HepG2 (cell line): Measurements from ENCODE around the gene ZFAND2B. TPM values are rescaled to one million over a fixed set of nuclear protein-coding genes. Genes with fewer than 3 reads are reported as not detected.

Source experiments
- ATF7-NPFF ChIP-seq: sonication (generic); formaldehyde crosslinking; IDR thresholded peaks from 2 replicates; pipeline ENCODE4 v1.8.1; 2023; ENCODE audit warnings: mild to moderate bottlenecking, low read depth, missing genetic modification reagents, moderate library complexity
- NFATC3 ChIP-seq: sonication (generic); formaldehyde crosslinking; IDR thresholded peaks from 2 replicates; pipeline ENCODE4 v1.5.1; 2020; ENCODE audit warnings: mild to moderate bottlenecking, missing genetic modification reagents
- PHF8 ChIP-seq: sonication (generic); formaldehyde crosslinking; IDR thresholded peaks from 2 replicates; pipeline ENCODE4 v1.5.0; 2020; ENCODE audit warnings: missing genetic modification reagents
- RBM39 ChIP-seq: fragments of 200-400 bp; formaldehyde crosslinking; IDR thresholded peaks from one replicate; pipeline ENCODE4 v1.6.1; 2018; ENCODE audit warnings: antibody characterized with exemption, mild to moderate bottlenecking, low read depth, low read length; ENCODE audit not compliant: poor library complexity, severe bottlenecking
- REL ChIP-seq: sonication (generic); formaldehyde crosslinking; conservative IDR thresholded peaks from 2 replicates; pipeline ENCODE4 v1.8.0; 2022; ENCODE audit warnings: mild to moderate bottlenecking, missing genetic modification reagents, moderate library complexity
- SMC3 ChIP-seq: IDR thresholded peaks from 2 replicates; pipeline ENCODE4 v1.6.1; 2011; ENCODE audit warnings: low read length, improper control_type of control experiment
- SOX6 ChIP-seq, 2 experiments: fragments of 450-650 bp in 1 of 2; sonication (generic) in 1 of 2; formaldehyde crosslinking in 1 of 2; IDR thresholded peaks; 2 replicates each; pipeline versions ENCODE4 v1.4.0 to v1.6.1; 2017 to 2020; ENCODE audit warnings: antibody characterized with exemption in 1 of 2, mild to moderate bottlenecking in 1 of 2, missing genetic modification reagents in 1 of 2
- SP4 ChIP-seq: sonication (generic); formaldehyde crosslinking; IDR thresholded peaks from 2 replicates; pipeline ENCODE4 v1.8.1; 2023; ENCODE audit warnings: mild to moderate bottlenecking, missing genetic modification reagents
- THAP11 ChIP-seq: IDR thresholded peaks from 2 replicates; pipeline ENCODE4 v1.6.1; 2016; ENCODE audit warnings: missing biosample characterization, missing genetic modification reagents
- ZFP41 ChIP-seq: sonication (generic); formaldehyde crosslinking; IDR thresholded peaks from 2 replicates; pipeline ENCODE4 v1.4.0; 2020; ENCODE audit warnings: mild to moderate bottlenecking, missing genetic modification reagents, borderline replicate concordance
- ZNF24 ChIP-seq: fragments of 450-650 bp; IDR thresholded peaks from 2 replicates; pipeline ENCODE4 v1.6.1; 2017; ENCODE audit warnings: antibody characterized with exemption, mild to moderate bottlenecking
- ZNF432 ChIP-seq: sonication (generic); formaldehyde crosslinking; IDR thresholded peaks from 2 replicates; pipeline ENCODE4 v1.5.0; 2020; ENCODE audit warnings: missing genetic modification reagents, mild to moderate bottlenecking, borderline replicate concordance
- ZNF510 ChIP-seq: sonication (generic); formaldehyde crosslinking; IDR thresholded peaks from 2 replicates; pipeline ENCODE4 v1.4.0; 2020; ENCODE audit warnings: low read depth, mild to moderate bottlenecking, missing genetic modification reagents
- ZNF543 ChIP-seq: sonication (generic); formaldehyde crosslinking; IDR thresholded peaks from 2 replicates; pipeline ENCODE4 v1.4.0; 2020; ENCODE audit warnings: mild to moderate bottlenecking, missing genetic modification reagents
- ZNF589 ChIP-seq: sonication (generic); formaldehyde crosslinking; conservative IDR thresholded peaks from 2 replicates; pipeline ENCODE4 v1.8.0; 2022; ENCODE audit warnings: mild to moderate bottlenecking, moderate library complexity, missing genetic modification reagents
- ZNF652 ChIP-seq: IDR thresholded peaks from 2 replicates; pipeline ENCODE4 v1.6.1; 2016; ENCODE audit warnings: low read depth, borderline replicate concordance
- polyA plus RNA-seq, 8 experiments: library from polyadenylated mRNA; depleted of rRNA in 3 of 8; stranded (reverse) in 7 of 8; unstranded in 1 of 8; fragments of >200 nt; fragmentation: Illumina TruSeq in 4 of 8; extraction: Trizol in 4 of 8; gene quantifications; 2 replicates each; pipeline versions ENCODE4 v1.2.1 to v1.2.3, GENCODE V29; 2011 to 2016; ENCODE audit warnings: low read depth in 4 of 8, missing spikeins in 1 of 8, mixed read lengths in 1 of 8; ENCODE audit not compliant: insufficient read depth in 1 of 8
- total RNA-seq, 5 experiments: library from RNA; depleted of rRNA; stranded (reverse); fragments of >200 nt; fragmentation: Illumina TruSeq; extraction: Trizol; gene quantifications; 2 replicates each; pipeline ENCODE4 v1.2.3, GENCODE V29; 2016; ENCODE audit warnings: low read depth in 1 of 5
- TF ChIP-seq, protein P1 (sequence below): sonication (generic); formaldehyde crosslinking; IDR thresholded peaks from 2 replicates; pipeline ENCODE4 v1.4.0; 2020; ENCODE audit warnings: missing genetic modification reagents, borderline replicate concordance
- TF ChIP-seq, protein P2 (sequence below): sonication (generic); formaldehyde crosslinking; IDR thresholded peaks from 2 replicates; pipeline ENCODE4 v1.4.0; 2020; ENCODE audit warnings: missing genetic modification reagents; ENCODE audit errors: not compliant biosample characterization
- TF ChIP-seq, protein P3 (sequence below): conservative IDR thresholded peaks from 2 replicates; pipeline ENCODE4 v1.6.1; 2018; ENCODE audit warnings: missing genetic modification reagents
- TF ChIP-seq, protein P4 (sequence below): sonication (generic); formaldehyde crosslinking; IDR thresholded peaks from 2 replicates; pipeline ENCODE4 v1.8.0; 2022; ENCODE audit warnings: missing genetic modification reagents, mild to moderate bottlenecking, borderline replicate concordance
- TF ChIP-seq, protein P5 (sequence below): sonication (generic); formaldehyde crosslinking; IDR thresholded peaks from 2 replicates; pipeline ENCODE4 v1.5.0; 2020; ENCODE audit warnings: missing genetic modification reagents
- TF ChIP-seq, protein P6 (sequence below): sonication (generic); formaldehyde crosslinking; IDR thresholded peaks from 2 replicates; pipeline ENCODE4 v1.4.0; 2020; ENCODE audit warnings: missing genetic modification reagents

The ZFAND2B gene
- total and polyA plus RNA-seq, 2 of the 13 experiments (the other 11 are each of a cell fraction or from before 2014, with no cell fraction given): 53.3 to 115 TPM

DNA sequence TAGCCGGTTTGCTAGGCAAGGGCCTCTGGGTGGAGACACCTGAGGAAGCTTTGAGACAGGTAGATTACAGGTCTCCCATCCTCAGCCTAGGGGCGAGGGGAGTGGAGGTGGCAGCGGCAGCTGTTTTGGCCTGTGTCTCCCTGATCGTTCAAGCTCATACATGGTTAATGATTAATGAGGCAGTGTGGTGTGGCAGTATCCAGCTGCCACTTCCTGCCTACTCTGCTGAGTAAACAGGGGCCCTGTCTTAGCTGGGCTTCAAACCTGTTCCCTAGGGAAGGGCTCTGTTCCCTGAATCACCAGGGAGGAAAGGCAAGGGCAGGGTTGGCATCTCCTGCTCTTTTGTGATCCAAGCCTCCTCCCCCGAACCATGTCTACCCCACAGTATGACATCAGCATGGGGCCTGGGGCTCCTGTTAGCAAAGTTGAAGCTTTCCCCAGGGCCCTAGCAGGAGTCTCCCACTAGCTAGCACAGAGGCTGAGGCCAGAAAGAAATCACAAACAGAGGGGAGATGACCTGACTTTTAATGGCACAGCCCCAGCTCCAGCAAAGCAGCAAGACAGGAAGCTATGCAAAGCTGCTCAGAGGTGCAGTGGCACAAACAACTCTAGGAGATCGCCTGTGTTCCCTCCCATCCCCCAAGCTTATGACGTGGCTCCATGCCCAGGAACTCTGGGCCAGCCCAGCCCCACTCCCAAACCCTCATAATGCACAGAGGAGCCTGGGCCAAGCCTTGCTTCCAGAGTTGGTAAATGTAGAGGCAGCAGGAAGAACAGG, 42.8 kb downstream of the ZFAND2B start (continued):
- TF ChIP-seq, protein P1, sequence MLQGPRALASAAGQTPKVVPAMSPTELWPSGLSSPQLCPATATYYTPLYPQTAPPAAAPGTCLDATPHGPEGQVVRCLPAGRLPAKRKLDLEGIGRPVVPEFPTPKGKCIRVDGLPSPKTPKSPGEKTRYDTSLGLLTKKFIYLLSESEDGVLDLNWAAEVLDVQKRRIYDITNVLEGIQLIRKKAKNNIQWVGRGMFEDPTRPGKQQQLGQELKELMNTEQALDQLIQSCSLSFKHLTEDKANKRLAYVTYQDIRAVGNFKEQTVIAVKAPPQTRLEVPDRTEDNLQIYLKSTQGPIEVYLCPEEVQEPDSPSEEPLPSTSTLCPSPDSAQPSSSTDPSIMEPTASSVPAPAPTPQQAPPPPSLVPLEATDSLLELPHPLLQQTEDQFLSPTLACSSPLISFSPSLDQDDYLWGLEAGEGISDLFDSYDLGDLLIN (CRISPR knock-in tag): no peak
- TF ChIP-seq SOX6 (IDR thresholded peaks at IDR 0.05) (no peak), SOX6 (CRISPR knock-in tag; IDR thresholded peaks at IDR 0.05) (peak; percentile 73), SP4 (CRISPR knock-in tag) (peak; percentile 32; the same call in 1 of the 2 replicates), ZNF543 (CRISPR knock-in tag) (no peak; the same call in 1 of the 2 replicates), THAP11 (CRISPR knock-in tag) (peak; percentile 65; the same call in 1 of the 2 replicates), NFATC3 (no peak), ATF7-NPFF (peak; percentile 89), PHF8 (CRISPR knock-in tag) (no peak), ZFP41 (CRISPR knock-in tag) (0 out of 2 replicates have a peak, but pooled peaks have one; percentile 22), REL (CRISPR knock-in tag) (no peak), ZNF24 (no peak), RBM39 (no peak), ZNF652 (no peak; the same call in 1 of the 2 replicates), ZNF589 (no peak), SMC3 (no peak; the same call in 1 of the 2 replicates), ZNF432 (CRISPR knock-in tag) (no peak), ZNF510 (CRISPR knock-in tag) (no peak)
- TF ChIP-seq, protein P2, sequence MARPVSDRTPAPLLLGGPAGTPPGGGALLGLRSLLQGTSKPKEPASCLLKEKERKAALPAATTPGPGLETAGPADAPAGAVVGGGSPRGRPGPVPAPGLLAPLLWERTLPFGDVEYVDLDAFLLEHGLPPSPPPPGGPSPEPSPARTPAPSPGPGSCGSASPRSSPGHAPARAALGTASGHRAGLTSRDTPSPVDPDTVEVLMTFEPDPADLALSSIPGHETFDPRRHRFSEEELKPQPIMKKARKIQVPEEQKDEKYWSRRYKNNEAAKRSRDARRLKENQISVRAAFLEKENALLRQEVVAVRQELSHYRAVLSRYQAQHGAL: no peak
- TF ChIP-seq, protein P3, sequence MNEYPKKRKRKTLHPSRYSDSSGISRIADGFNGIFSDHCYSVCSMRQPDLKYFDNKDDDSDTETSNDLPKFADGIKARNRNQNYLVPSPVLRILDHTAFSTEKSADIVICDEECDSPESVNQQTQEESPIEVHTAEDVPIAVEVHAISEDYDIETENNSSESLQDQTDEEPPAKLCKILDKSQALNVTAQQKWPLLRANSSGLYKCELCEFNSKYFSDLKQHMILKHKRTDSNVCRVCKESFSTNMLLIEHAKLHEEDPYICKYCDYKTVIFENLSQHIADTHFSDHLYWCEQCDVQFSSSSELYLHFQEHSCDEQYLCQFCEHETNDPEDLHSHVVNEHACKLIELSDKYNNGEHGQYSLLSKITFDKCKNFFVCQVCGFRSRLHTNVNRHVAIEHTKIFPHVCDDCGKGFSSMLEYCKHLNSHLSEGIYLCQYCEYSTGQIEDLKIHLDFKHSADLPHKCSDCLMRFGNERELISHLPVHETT (CRISPR knock-in tag): no peak
- TF ChIP-seq, protein P4, sequence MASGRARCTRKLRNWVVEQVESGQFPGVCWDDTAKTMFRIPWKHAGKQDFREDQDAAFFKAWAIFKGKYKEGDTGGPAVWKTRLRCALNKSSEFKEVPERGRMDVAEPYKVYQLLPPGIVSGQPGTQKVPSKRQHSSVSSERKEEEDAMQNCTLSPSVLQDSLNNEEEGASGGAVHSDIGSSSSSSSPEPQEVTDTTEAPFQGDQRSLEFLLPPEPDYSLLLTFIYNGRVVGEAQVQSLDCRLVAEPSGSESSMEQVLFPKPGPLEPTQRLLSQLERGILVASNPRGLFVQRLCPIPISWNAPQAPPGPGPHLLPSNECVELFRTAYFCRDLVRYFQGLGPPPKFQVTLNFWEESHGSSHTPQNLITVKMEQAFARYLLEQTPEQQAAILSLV (CRISPR knock-in tag): peak; percentile 49
- TF ChIP-seq, protein P5, sequence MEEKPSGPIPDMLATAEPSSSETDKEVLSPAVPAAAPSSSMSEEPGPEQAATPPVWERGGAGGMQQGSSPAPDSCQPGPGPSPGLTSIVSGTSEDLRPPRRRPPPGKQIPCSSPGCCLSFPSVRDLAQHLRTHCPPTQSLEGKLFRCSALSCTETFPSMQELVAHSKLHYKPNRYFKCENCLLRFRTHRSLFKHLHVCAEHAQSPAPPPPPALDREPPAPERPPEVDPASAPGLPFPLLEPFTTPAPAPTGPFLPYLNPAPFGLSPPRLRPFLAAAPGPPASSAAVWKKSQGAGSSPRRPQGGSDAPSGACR: peak; percentile 58; the same call in 1 of the 2 replicates
- TF ChIP-seq, protein P6, sequence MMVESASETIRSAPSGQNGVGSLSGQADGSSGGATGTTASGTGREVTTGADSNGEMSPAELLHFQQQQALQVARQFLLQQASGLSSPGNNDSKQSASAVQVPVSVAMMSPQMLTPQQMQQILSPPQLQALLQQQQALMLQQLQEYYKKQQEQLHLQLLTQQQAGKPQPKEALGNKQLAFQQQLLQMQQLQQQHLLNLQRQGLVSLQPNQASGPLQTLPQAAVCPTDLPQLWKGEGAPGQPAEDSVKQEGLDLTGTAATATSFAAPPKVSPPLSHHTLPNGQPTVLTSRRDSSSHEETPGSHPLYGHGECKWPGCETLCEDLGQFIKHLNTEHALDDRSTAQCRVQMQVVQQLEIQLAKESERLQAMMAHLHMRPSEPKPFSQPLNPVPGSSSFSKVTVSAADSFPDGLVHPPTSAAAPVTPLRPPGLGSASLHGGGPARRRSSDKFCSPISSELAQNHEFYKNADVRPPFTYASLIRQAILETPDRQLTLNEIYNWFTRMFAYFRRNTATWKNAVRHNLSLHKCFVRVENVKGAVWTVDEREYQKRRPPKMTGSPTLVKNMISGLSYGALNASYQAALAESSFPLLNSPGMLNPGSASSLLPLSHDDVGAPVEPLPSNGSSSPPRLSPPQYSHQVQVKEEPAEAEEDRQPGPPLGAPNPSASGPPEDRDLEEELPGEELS (CRISPR knock-in tag): peak; percentile 86
